ENCODE measurements around the gene GRID1.

GRID1 gene

DNA sequence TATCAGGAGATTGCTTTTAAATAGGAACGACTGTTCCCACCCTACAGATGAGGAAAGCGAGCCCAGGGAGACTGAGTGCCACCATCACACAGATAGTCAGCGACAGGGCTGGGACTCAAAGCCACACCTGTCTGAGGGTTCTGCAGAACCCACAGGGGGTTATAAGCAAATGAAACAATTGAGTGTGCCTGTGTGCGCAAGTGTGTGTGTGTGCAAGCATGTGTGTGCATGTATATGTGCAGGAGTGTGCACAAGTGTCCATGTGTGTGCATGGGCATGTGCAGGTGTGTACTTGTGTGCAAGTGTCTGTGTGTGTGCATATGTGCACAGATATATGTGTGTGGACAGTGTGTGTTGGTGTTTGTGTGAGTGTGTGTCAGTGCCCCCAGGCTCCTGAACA, 280.2 kb downstream of the GRID1 start:
- POLR2A ChIA-PET: no interaction called here
- Histone ChIP-seq H3K36me3 (ENCODE audit: control insufficient read depth in 2 of 2, insufficient read depth in 1 of 2, low read length in 2 of 2) (no peaks in the 10 kb centered on the region), H3K27ac (ENCODE audit: extremely low read depth, low read depth, low read length) (no peak overlapping the region), H3K9me3 (ENCODE audit: control insufficient read depth, insufficient read depth, low read depth, low read length) (no peaks in the 10 kb centered on the region), H3K4me3 (ENCODE audit: low read depth, low read length) (no peak overlapping the region), H3K4me1 (ENCODE audit: control insufficient read depth, insufficient read depth, low read length) (no peaks in the 10 kb centered on the region)
- CTCF ChIA-PET: interaction anchor here (0.7 kb wide), 1 partner anchor 12 kb away, joined by 3 read pairs; no protein-coding TSS in a partner anchor
- TF ChIP-seq ZSCAN4 (tag by site-specific recombination; IDR thresholded peaks at IDR 0.05) (peak; percentile 64), KLF8 (tag by site-specific recombination; IDR thresholded peaks at IDR 0.05) (no peak)

GRCh38 chr10:86085686-86086085, 280.9 kb downstream of the GRID1 start:
- Histone ChIP-seq H3K27ac (ENCODE audit: extremely low read depth, low read depth, low read length) (no peak overlapping the region), H3K4me3 (ENCODE audit: low read depth, low read length) (no peak overlapping the region), H3K9me3 (ENCODE audit: control insufficient read depth, insufficient read depth, low read depth, low read length) (no peaks in the 10 kb centered on the region), H3K36me3 (ENCODE audit: control insufficient read depth in 2 of 2, insufficient read depth in 1 of 2, low read length in 2 of 2) (no peaks in the 10 kb centered on the region), H3K4me1 (ENCODE audit: control insufficient read depth, insufficient read depth, low read length) (no peaks in the 10 kb centered on the region)
- POLR2A ChIA-PET: no interaction called here
- CTCF ChIA-PET: no interaction called here
- TF ChIP-seq, protein P1, sequence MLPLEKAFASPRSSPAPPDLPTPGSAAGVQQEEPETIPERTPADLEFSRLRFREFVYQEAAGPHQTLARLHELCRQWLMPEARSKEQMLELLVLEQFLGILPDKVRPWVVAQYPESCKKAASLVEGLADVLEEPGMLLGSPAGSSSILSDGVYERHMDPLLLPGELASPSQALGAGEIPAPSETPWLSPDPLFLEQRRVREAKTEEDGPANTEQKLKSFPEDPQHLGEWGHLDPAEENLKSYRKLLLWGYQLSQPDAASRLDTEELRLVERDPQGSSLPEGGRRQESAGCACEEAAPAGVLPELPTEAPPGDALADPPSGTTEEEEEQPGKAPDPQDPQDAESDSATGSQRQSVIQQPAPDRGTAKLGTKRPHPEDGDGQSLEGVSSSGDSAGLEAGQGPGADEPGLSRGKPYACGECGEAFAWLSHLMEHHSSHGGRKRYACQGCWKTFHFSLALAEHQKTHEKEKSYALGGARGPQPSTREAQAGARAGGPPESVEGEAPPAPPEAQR (tag by site-specific recombination; IDR thresholded peaks at IDR 0.05): no peak
- TF ChIP-seq, protein P2, sequence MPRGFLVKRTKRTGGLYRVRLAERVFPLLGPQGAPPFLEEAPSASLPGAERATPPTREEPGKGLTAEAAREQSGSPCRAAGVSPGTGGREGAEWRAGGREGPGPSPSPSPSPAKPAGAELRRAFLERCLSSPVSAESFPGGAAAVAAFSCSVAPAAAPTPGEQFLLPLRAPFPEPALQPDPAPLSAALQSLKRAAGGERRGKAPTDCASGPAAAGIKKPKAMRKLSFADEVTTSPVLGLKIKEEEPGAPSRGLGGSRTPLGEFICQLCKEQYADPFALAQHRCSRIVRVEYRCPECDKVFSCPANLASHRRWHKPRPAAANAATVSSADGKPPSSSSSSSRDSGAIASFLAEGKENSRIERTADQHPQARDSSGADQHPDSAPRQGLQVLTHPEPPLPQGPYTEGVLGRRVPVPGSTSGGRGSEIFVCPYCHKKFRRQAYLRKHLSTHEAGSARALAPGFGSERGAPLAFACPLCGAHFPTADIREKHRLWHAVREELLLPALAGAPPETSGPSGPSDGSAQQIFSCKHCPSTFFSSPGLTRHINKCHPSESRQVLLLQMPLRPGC (tag by site-specific recombination; IDR thresholded peaks at IDR 0.05): no peak
- TF ChIP-seq ZNF560 (tag by site-specific recombination; IDR thresholded peaks at IDR 0.05; ENCODE audit: borderline replicate concordance) (no peak), ZFP69B (tag by site-specific recombination; IDR thresholded peaks at IDR 0.05) (no peak), ZFP41 (tag by site-specific recombination; IDR thresholded peaks at IDR 0.05; ENCODE audit: borderline replicate concordance) (no peak), ZNF623 (tag by site-specific recombination; IDR thresholded peaks at IDR 0.05) (no peak), ZIC2 (tag by site-specific recombination; IDR thresholded peaks at IDR 0.05) (no peak)

DNA sequence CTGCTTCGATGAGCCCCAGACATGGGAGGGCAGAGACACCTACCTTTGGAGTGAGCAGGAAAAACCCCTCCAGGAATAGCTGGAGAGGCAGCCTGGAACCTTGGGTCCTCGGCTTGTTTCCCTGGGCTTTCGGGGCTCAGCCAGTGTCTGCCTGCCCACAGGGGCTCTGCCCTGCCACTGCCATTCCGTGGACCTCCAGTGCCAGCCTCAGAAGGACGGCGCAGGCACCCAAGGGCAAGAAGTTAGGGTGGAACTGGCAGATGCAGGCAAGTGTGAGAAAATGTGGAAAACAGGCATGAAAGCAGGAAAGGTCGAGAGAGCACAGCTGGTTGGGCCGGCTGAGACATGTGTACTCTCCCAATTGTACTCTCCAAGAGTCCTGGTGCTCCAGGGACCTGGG, 281.5 kb downstream of the GRID1 start:
- TF ChIP-seq ZSCAN23 (tag by site-specific recombination; IDR thresholded peaks at IDR 0.05): no peak
- no peak for TF ChIP-seq RBAK (tag by site-specific recombination; IDR thresholded peaks at IDR 0.05)
- no peak for TF ChIP-seq ZNF768 (tag by site-specific recombination; IDR thresholded peaks at IDR 0.05)
- TF ChIP-seq, protein P3, sequence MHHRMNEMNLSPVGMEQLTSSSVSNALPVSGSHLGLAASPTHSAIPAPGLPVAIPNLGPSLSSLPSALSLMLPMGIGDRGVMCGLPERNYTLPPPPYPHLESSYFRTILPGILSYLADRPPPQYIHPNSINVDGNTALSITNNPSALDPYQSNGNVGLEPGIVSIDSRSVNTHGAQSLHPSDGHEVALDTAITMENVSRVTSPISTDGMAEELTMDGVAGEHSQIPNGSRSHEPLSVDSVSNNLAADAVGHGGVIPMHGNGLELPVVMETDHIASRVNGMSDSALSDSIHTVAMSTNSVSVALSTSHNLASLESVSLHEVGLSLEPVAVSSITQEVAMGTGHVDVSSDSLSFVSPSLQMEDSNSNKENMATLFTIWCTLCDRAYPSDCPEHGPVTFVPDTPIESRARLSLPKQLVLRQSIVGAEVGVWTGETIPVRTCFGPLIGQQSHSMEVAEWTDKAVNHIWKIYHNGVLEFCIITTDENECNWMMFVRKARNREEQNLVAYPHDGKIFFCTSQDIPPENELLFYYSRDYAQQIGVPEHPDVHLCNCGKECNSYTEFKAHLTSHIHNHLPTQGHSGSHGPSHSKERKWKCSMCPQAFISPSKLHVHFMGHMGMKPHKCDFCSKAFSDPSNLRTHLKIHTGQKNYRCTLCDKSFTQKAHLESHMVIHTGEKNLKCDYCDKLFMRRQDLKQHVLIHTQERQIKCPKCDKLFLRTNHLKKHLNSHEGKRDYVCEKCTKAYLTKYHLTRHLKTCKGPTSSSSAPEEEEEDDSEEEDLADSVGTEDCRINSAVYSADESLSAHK (tag by site-specific recombination; IDR thresholded peaks at IDR 0.05): no peak
- no peak for TF ChIP-seq ZNF223 (tag by site-specific recombination; IDR thresholded peaks at IDR 0.05)
- TF ChIP-seq BCL11B (tag by site-specific recombination; IDR thresholded peaks at IDR 0.05; ENCODE audit: low read depth): no peak
- no peak for TF ChIP-seq ZNF19 (tag by site-specific recombination; IDR thresholded peaks at IDR 0.05; ENCODE audit: low read depth)
- no peak for TF ChIP-seq ZNF114 (tag by site-specific recombination; IDR thresholded peaks at IDR 0.05)
- TF ChIP-seq ZNF449 (tag by site-specific recombination; IDR thresholded peaks at IDR 0.05): no peak
- no peak for TF ChIP-seq GFI1B (tag by site-specific recombination; IDR thresholded peaks at IDR 0.05)
- no peaks in the 10 kb centered on the region for H3K9me3 ChIP-seq (ENCODE audit: control insufficient read depth, insufficient read depth, low read depth, low read length)
- CTCF ChIA-PET: interaction anchor here (0.6 kb wide), 1 partner anchor 125 kb away, joined by 4 read pairs; no protein-coding TSS in a partner anchor
- POLR2A ChIA-PET: no interaction called here
- no peaks in the 10 kb centered on the region for H3K36me3 ChIP-seq (ENCODE audit: control insufficient read depth in 2 of 2, insufficient read depth in 1 of 2, low read length in 2 of 2)
- no peaks in the 10 kb centered on the region for H3K4me1 ChIP-seq (ENCODE audit: control insufficient read depth, insufficient read depth, low read length)
- H3K4me3 ChIP-seq (ENCODE audit: low read depth, low read length): no peak overlapping the region
- H3K27ac ChIP-seq (ENCODE audit: extremely low read depth, low read depth, low read length): no peak overlapping the region
